Endothelial cell of umbilical vein (primary cell): ENCODE measurements around the gene SERPINI1. TPM values are rescaled to one million over a fixed set of nuclear protein-coding genes. Genes with fewer than 3 reads are reported as not detected.

Experiments
- BruUV-seq: library from RNA; stranded (reverse); fragments of 400-500 nt; replicated peaks from 2 replicates; lab custom pipeline; 2021; lab: Mats Ljungman, UMichigan
- CTCF ChIA-PET: fragments of 300-600, 350-600 bp; sonication (Branson Sonifier 250); formaldehyde crosslinking; loops from one replicate; lab custom pipeline; 2021; ENCODE audit warnings: antibody characterized with exemption, inconsistent platforms; lab: Charles Lee
- POLR2A ChIA-PET: fragments of 300-600, 350-600 bp; sonication (Branson Sonifier 250); formaldehyde crosslinking; loops from one replicate; lab custom pipeline; 2021; ENCODE audit warnings: antibody characterized with exemption, inconsistent platforms; lab: Charles Lee
- DNase-seq: peaks from one replicate; pipeline ENCODE4 v3.0.0-alpha.2; 2011; ENCODE audit warnings: low read depth, low spot score
- FAIRE-seq: peaks from 2 replicates; lab custom pipeline; 2011; peaks lifted over from hg19 to GRCh38; lab: Jason Lieb, UNC
- H2AFZ ChIP-seq: 2 replicates; pipeline ENCODE4 v1.6.0; 2012; ENCODE audit warnings: low read depth, low read length, control low read depth, inconsistent platforms
- H3K27ac ChIP-seq: 2 replicates; pipeline ENCODE4 v1.5.1; 2011; ENCODE audit warnings: low read depth, mild to moderate bottlenecking, control low read depth, low read length, moderate library complexity; ENCODE audit not compliant: insufficient read depth
- H3K27me3 ChIP-seq, 2 experiments: 2 replicates each; pipeline versions ENCODE4 v1.6.0 to v1.6.1; 2011; ENCODE audit warnings: low read length in 2 of 2, mixed read lengths in 1 of 2; ENCODE audit not compliant: control insufficient read depth in 2 of 2, insufficient read depth in 2 of 2
- H3K36me3 ChIP-seq, 2 experiments: 2 replicates in 1 of 2; 3 replicates in 1 of 2; pipeline ENCODE4 v1.5.1; 2011; ENCODE audit warnings: low read length in 2 of 2, mild to moderate bottlenecking in 1 of 2, moderate library complexity in 1 of 2; ENCODE audit not compliant: control insufficient read depth in 2 of 2, insufficient read depth in 2 of 2; ENCODE audit errors: extremely low read depth in 1 of 2
- H3K4me1 ChIP-seq: 3 replicates; pipeline ENCODE4 v1.5.1; 2011; ENCODE audit warnings: mild to moderate bottlenecking, low read length; ENCODE audit not compliant: control insufficient read depth, insufficient read depth; ENCODE audit errors: extremely low read depth
- H3K4me2 ChIP-seq: 2 replicates; pipeline ENCODE4 v1.6.1; 2011; ENCODE audit warnings: low read length, control low read depth, mixed read lengths; ENCODE audit not compliant: insufficient read depth
- H3K4me3 ChIP-seq, 3 experiments: fragments of 200-600 bp in 1 of 3; sonication (generic), shearing (Covaris generic) in 1 of 3; replicated peaks in 1 of 3; 2 replicates each; pipeline ENCODE4 v1.5.1; 2011 to 2016; ENCODE audit warnings: control low read depth in 3 of 3, low read length in 3 of 3, mild to moderate bottlenecking in 2 of 3, inconsistent platforms in 1 of 3, low read depth in 1 of 3, moderate library complexity in 1 of 3; ENCODE audit not compliant: insufficient read depth in 1 of 3
- H3K79me2 ChIP-seq: 2 replicates; pipeline ENCODE4 v1.6.0; 2012; ENCODE audit warnings: low read length, inconsistent platforms; ENCODE audit not compliant: control insufficient read depth, insufficient read depth
- H3K9ac ChIP-seq: replicated peaks from 2 replicates; pipeline ENCODE3; 2011; ENCODE audit warnings: low read length, control low read depth; ENCODE audit not compliant: insufficient read depth; ENCODE audit errors: extremely low read depth
- H3K9me1 ChIP-seq: replicated peaks from 3 replicates; pipeline ENCODE4 v1.6.0; 2011; ENCODE audit warnings: mild to moderate bottlenecking, low read length; ENCODE audit not compliant: control insufficient read depth, insufficient read depth; ENCODE audit errors: extremely low read depth
- H3K9me3 ChIP-seq: replicated peaks from 2 replicates; pipeline ENCODE4 v1.5.1; 2012; ENCODE audit warnings: low read length, inconsistent platforms; ENCODE audit not compliant: control insufficient read depth, insufficient read depth
- H4K20me1 ChIP-seq: replicated peaks from 2 replicates; pipeline ENCODE3; 2011; ENCODE audit warnings: mild to moderate bottlenecking, low read length; ENCODE audit not compliant: control insufficient read depth, insufficient read depth; ENCODE audit errors: extremely low read depth
- CTCF ChIP-seq, 2 donors: IDR thresholded peaks; 1 replicate in 1 of 2; 2 replicates in 1 of 2; pipeline ENCODE4 v1.5.1; 2011; ENCODE audit warnings: low read length in 2 of 2, mild to moderate bottlenecking in 2 of 2, moderate library complexity in 2 of 2, control low read depth in 1 of 2, inconsistent platforms in 1 of 2, low read depth in 1 of 2; ENCODE audit not compliant: insufficient read depth in 1 of 2; ENCODE audit errors: extremely low read depth in 1 of 2
- EZH2 ChIP-seq: IDR thresholded peaks from 2 replicates; pipeline ENCODE4 v1.6.1; 2012; ENCODE audit warnings: borderline replicate concordance, low read depth, mild to moderate bottlenecking, moderate library complexity, low read length, inconsistent platforms; ENCODE audit not compliant: severe bottlenecking
- FOS ChIP-seq: IDR thresholded peaks from 2 replicates; pipeline ENCODE4 v1.6.1; 2011; ENCODE audit warnings: mild to moderate bottlenecking, low read length, moderate library complexity, borderline replicate concordance; ENCODE audit not compliant: insufficient read depth
- GATA2 ChIP-seq: IDR thresholded peaks from 2 replicates; pipeline ENCODE4 v1.7.0; 2011; ENCODE audit warnings: low read depth, mild to moderate bottlenecking, moderate library complexity, mixed read lengths, low read length; ENCODE audit not compliant: insufficient read length, insufficient read depth
- JUN ChIP-seq: IDR thresholded peaks from 2 replicates; pipeline ENCODE4 v1.6.1; 2011; ENCODE audit warnings: borderline replicate concordance, low read depth; ENCODE audit not compliant: insufficient read length, insufficient read depth
- MAX ChIP-seq: IDR thresholded peaks from 2 replicates; pipeline ENCODE4 v1.6.1; 2011; ENCODE audit not compliant: insufficient read depth, insufficient read length
- MYC ChIP-seq: IDR thresholded peaks from one replicate; pipeline ENCODE4 v1.6.1; 2011; ENCODE audit warnings: mild to moderate bottlenecking, low read depth, low read length
- POLR2A ChIP-seq: IDR thresholded peaks from 2 replicates; pipeline ENCODE4 v1.6.1; 2012; ENCODE audit warnings: low read depth, mild to moderate bottlenecking, control low read depth, low read length
- POLR2AphosphoS5 ChIP-seq: IDR thresholded peaks from 2 replicates; pipeline ENCODE4 v1.6.1; 2012; ENCODE audit warnings: low read depth, mild to moderate bottlenecking, control low read depth, low read length, moderate library complexity; ENCODE audit not compliant: insufficient read depth
- dilution Hi-C: fragments of 300-500 bp; cut with MboI; formaldehyde crosslinking; loops from one replicate; pipeline ENCODE4 v1.15.0; 2019; ENCODE audit warnings: low sequenced_read_pairs; ENCODE audit not compliant: extremely low pct_ligation_motif_present
- intact Hi-C: fragments of 100-400 bp; cut with micrococcal nuclease; formaldehyde crosslinking; loops from one replicate; pipeline ENCODE4 v1.10.0; 2022
- polyA plus RNA-seq, 4 experiments: library from polyadenylated mRNA; depleted of rRNA in 3 of 4; stranded (reverse) in 3 of 4; unstranded in 1 of 4; fragments of >200 nt; gene quantifications; 2 replicates each; pipeline versions ENCODE4 v1.2.1 to v1.2.3, GENCODE V29; 2011 to 2012; ENCODE audit warnings: missing spikeins in 1 of 4
- total RNA-seq: library from RNA; stranded (reverse); gene quantifications from 2 replicates; pipeline ENCODE4 v1.2.3, GENCODE V29; 2021

Gene SERPINI1
- total and polyA plus RNA-seq, 2 donors (not counting 3 experiments of a cell fraction or from before 2014, with no cell fraction given), result 0.22 to 0.28 TPM

DNA sequence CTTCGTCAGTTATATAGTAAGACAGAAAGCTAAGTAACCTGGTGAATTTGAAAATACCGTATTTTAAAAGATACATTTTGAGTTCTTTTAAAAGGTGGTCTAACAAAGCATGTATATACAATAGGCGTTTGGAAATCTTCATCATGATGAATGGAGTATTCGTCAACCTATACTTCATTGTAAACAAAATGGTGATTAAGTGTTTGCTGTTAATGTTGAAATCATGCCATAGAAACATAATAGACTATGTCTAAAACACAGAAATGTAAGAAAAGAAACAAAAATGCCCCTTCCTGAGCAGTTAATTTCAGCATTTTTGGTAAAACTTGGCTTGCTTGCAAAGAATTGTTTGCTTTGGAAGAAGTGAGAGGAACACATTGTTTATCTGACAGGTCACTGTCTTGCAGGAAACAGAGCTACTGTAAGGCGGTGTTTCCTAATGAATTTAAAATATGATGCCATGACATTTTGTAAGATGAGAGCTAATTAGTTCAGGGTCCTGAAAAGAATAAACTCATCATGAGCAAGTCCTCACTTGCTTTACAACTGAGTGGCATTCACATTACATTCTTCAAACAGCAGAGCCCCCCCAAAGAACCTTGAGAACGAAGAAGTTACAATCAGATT, 126.7 kb downstream of the SERPINI1 start:
- Histone ChIP-seq H4K20me1 (no peaks in the 10 kb centered on the region), H3K4me2 (no peak overlapping the region), H3K27me3 (no peaks in the 10 kb centered on the region), H3K9me1 (no peaks in the 10 kb centered on the region), H3K4me1 (no peaks in the 10 kb centered on the region), H3K9me3 (no peaks in the 10 kb centered on the region), H3K36me3 (no peaks in the 10 kb centered on the region), H3K79me2 (no peaks in the 10 kb centered on the region), H3K27ac (no peak overlapping the region), H3K9ac (no peak overlapping the region), H3K4me3 (no peak overlapping the region), H2AFZ (no peak overlapping the region)
- CTCF ChIA-PET, result interaction anchor here (1.7 kb wide), 1 partner anchor 20 kb away, joined by 8 read pairs; no protein-coding TSS in a partner anchor
- DNase-seq (no peak), FAIRE-seq (no peak)
- intact Hi-C loops, result no loop called here
- BruUV-seq, result no TSS peak
- TF ChIP-seq JUN, result no peak
- TF ChIP-seq POLR2AphosphoS5, result no peak
- no peak for TF ChIP-seq MAX
- TF ChIP-seq POLR2A, result no peak
- TF ChIP-seq FOS, result no peak
- no peak for TF ChIP-seq CTCF (IDR thresholded peaks at IDR 0.05; ENCODE audit: extremely low read depth in 1 of 2, insufficient read depth in 1 of 2, low read depth in 1 of 2, low read length in 2 of 2)
- no peak for TF ChIP-seq MYC
- no peak for TF ChIP-seq EZH2
- TF ChIP-seq GATA2, result no peak
- dilution Hi-C loops, result no loop called here
- POLR2A ChIA-PET, result no interaction called here
